ENCODE measurements around the gene PSMC2. TPM values are rescaled to one million over a fixed set of nuclear protein-coding genes. Genes with fewer than 3 reads are reported as not detected.

The PSMC2 gene
- total and polyA plus RNA-seq, 2 of the 4 experiments (the other 2 are of a cell fraction): 184 to 311 TPM

DNA sequence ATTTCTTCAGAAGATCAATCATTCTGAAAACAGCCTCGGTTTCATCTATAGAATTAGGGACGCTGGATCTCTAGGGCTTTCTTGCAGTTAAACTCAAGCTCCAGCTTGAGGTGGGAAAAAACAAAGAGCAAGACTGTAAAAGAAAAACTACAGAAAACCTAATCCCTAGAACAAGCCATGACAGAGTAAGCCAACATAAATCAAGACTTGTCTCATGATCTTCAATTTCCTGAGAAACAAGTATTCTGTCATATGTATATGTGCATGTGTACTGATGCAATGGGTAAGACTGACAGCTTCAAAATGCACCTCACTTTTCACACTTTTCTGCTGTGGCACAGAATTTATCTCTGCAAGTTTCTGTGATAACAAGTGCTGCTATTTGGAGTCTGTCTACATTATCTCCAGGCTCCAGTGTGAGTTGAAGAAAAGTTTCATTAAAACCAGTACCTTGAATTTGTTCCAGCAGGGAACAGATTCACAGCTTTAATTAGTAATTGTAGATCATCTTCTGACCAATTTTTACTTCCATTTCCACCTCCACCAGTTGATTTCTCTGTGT lies 31.0 kb upstream of the PSMC2 start:
- TF ChIP-seq, protein P1, sequence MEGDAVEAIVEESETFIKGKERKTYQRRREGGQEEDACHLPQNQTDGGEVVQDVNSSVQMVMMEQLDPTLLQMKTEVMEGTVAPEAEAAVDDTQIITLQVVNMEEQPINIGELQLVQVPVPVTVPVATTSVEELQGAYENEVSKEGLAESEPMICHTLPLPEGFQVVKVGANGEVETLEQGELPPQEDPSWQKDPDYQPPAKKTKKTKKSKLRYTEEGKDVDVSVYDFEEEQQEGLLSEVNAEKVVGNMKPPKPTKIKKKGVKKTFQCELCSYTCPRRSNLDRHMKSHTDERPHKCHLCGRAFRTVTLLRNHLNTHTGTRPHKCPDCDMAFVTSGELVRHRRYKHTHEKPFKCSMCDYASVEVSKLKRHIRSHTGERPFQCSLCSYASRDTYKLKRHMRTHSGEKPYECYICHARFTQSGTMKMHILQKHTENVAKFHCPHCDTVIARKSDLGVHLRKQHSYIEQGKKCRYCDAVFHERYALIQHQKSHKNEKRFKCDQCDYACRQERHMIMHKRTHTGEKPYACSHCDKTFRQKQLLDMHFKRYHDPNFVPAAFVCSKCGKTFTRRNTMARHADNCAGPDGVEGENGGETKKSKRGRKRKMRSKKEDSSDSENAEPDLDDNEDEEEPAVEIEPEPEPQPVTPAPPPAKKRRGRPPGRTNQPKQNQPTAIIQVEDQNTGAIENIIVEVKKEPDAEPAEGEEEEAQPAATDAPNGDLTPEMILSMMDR (conservative IDR thresholded peaks at IDR 0.05; ENCODE audit: low read depth, low read length): no peak
- TF ChIP-seq FOS (IDR thresholded peaks at IDR 0.05; ENCODE audit: low read depth, low read length): no peak
- TF ChIP-seq, protein P2, sequence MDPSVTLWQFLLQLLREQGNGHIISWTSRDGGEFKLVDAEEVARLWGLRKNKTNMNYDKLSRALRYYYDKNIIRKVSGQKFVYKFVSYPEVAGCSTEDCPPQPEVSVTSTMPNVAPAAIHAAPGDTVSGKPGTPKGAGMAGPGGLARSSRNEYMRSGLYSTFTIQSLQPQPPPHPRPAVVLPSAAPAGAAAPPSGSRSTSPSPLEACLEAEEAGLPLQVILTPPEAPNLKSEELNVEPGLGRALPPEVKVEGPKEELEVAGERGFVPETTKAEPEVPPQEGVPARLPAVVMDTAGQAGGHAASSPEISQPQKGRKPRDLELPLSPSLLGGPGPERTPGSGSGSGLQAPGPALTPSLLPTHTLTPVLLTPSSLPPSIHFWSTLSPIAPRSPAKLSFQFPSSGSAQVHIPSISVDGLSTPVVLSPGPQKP (IDR thresholded peaks at IDR 0.05; ENCODE audit: borderline replicate concordance, low read depth, low read length): no peak
- TF ChIP-seq NFE2L2 (IDR thresholded peaks at IDR 0.05; ENCODE audit: low read depth, low read length): no peak
- no peak for TF ChIP-seq MAFK (IDR thresholded peaks at IDR 0.05; ENCODE audit: low read depth, low read length)
- TF ChIP-seq CHD1 (IDR thresholded peaks at IDR 0.05; ENCODE audit: low read depth, low read length): no peak
- no peak for TF ChIP-seq SMC3 (IDR thresholded peaks at IDR 0.05; ENCODE audit: low read depth, low read length)
- TF ChIP-seq POLR2A (IDR thresholded peaks at IDR 0.05; ENCODE audit: low read depth, low read length): no peak
- no peak for TF ChIP-seq RFX5 (IDR thresholded peaks at IDR 0.05; ENCODE audit: low read depth, low read length)
- no peak for TF ChIP-seq MAZ (IDR thresholded peaks at IDR 0.05; ENCODE audit: borderline replicate concordance, low read depth, low read length)
- TF ChIP-seq RAD21 (IDR thresholded peaks at IDR 0.05; ENCODE audit: low read length): no peak
- ChIA-PET POLR2A (ENCODE audit: unreplicated experiment) (no interaction called here), CTCF (no interaction called here)
- H3K4me2 ChIP-seq (ENCODE audit: low read depth, low read length): no peak overlapping the region
- no peak for ATAC-seq (ENCODE audit: low read depth)
- no peak overlapping the region for H2BK120ac ChIP-seq (ENCODE audit: low read depth, low read length)
- H3K4me3 ChIP-seq (ENCODE audit: insufficient read depth, low read depth, low read length): no peak overlapping the region
- no peak overlapping the region for H3K23ac ChIP-seq (ENCODE audit: low read depth, low read length)
- no peak overlapping the region for H2BK5ac ChIP-seq (ENCODE audit: low read depth, low read length, poor library complexity, severe bottlenecking)
- H4K5ac ChIP-seq (ENCODE audit: low read depth, low read length): no peak overlapping the region
- no TSS peak for BruUV-seq (replicated peaks)
- H3K27ac ChIP-seq (ENCODE audit: insufficient read depth, low read length): no peak overlapping the region
- no peak overlapping the region for H2AK5ac ChIP-seq (ENCODE audit: low read depth, low read length)
- no peak overlapping the region for H2AFZ ChIP-seq (replicated peaks; ENCODE audit: low read length, poor library complexity)
- no peaks in the 10 kb centered on the region for H3K9me3 ChIP-seq (ENCODE audit: control insufficient read depth, insufficient read depth, low read length)
- WGBS, 2 experiments (ENCODE audit: extremely low coverage in 2 of 2, insufficient read length in 1 of 2): no CpG with 5 or more reads among the region's 2 CpGs
- H3K9me1 ChIP-seq (ENCODE audit: insufficient read depth, low read length): no peaks in the 10 kb centered on the region
- H4K91ac ChIP-seq (ENCODE audit: insufficient read depth, low read depth, low read length): no peak overlapping the region
- H3K56ac ChIP-seq (ENCODE audit: extremely low read depth, insufficient read depth, low read length): no peak overlapping the region
- intact Hi-C loops (cut with micrococcal nuclease) (no loop called here), dilution Hi-C loops (cut with HindIII; ENCODE audit: low sequenced_read_pairs, unreplicated experiment) (no loop called here), in situ Hi-C loops (cut with MboI; ENCODE audit: low sequenced_read_pairs) (no loop called here)
- H3K4ac ChIP-seq (ENCODE audit: low read depth, low read length): no peak overlapping the region
- H3K9ac ChIP-seq (ENCODE audit: low read depth, low read length): no peak overlapping the region
- H3K27me3 ChIP-seq (ENCODE audit: control insufficient read depth, insufficient read depth, low read length): no peaks in the 10 kb centered on the region
- no peak overlapping the region for H2AK9ac ChIP-seq (replicated peaks; ENCODE audit: low read depth, low read length, poor library complexity)
- no peak overlapping the region for H3K18ac ChIP-seq (ENCODE audit: low read depth, low read length)
- peaks cover 0 to 8% of the 10 kb centered on the region in 2 experiments; a peak in 2 of 4 replicates for H3K79me1 ChIP-seq (ENCODE audit: low read depth in 1 of 2, low read length in 2 of 2)
- no peak overlapping the region for H2BK15ac ChIP-seq (ENCODE audit: low read depth, low read length)
- no peaks in the 10 kb centered on the region; the same call in 1 of the 2 replicates for H4K20me1 ChIP-seq (ENCODE audit: insufficient read depth, low read length)
- DNase-seq: no peak
- no peak overlapping the region for H2BK20ac ChIP-seq (ENCODE audit: low read depth, low read length)
- H4K8ac ChIP-seq (ENCODE audit: low read depth in 2 of 2, low read length in 2 of 2): no peak overlapping the region
- H3K36me3 ChIP-seq (ENCODE audit: control insufficient read depth, insufficient read depth, low read length): peaks cover 56% of the 10 kb centered on the region
- no peak overlapping the region for H3K14ac ChIP-seq (replicated peaks; ENCODE audit: low read depth, low read length)
- no peaks in the 10 kb centered on the region for H3K4me1 ChIP-seq (ENCODE audit: control insufficient read depth, insufficient read depth, low read length)

Measured in IMR-90 (cell line).